GM21528 (cell line): ENCODE measurements around the gene FBXL16.

Experiments used
- ATAC-seq: cut with Tn5 transposase; IDR thresholded peaks from one replicate; pipeline ENCODE4 v1.9.1; 2021; ENCODE audit warnings: mild to moderate bottlenecking, moderate library complexity; ENCODE audit not compliant: unreplicated experiment, low FRiP score

The FBXL16 gene

DNA sequence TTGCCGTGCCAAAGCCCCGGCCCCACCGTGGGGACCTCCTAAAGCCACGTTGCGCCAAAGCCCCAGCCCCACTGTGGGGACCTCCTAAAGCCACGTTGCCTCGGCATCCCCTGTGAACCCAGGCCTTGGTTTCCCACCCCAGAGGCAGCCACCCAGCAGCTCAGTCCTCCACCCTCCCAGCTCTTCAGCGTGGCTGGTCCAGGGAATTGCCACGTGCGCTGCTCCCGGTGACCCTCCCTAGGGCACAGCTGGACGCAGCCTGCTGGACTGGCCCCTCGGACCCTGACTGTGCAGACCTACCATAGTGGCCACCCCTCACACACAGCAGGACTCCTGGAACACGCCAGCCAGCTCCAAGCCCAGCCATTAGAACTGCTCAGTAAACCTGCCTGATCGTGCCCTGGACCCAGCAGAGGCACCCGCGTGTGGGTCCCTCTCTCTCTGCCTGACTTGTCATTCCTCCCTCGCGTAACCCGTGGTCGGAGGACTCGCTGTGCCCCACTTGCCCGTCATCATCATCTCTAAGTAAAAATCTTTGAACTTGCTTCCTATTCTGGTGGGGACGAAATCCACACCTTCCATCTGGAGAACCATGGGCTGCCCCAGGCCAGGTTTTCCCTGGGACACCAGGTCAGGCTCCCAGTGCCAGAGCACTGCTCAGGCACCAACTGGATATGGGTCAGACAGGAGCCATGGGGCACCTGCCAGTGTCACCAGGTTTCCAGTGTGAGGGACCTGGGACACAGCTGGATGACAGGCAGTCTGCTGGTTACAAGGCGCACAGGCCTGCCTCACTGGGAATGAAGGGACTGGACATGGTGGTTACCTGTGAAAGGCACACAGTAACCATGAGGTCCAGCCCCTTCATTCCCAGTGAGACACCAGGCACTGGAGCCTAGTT is 29.6 kb upstream of the FBXL16 start:
- ATAC-seq, result no peak

GRCh38 chr16:734208-734980 is 28.8 kb upstream of the FBXL16 start:
- ATAC-seq, result no peak

DNA sequence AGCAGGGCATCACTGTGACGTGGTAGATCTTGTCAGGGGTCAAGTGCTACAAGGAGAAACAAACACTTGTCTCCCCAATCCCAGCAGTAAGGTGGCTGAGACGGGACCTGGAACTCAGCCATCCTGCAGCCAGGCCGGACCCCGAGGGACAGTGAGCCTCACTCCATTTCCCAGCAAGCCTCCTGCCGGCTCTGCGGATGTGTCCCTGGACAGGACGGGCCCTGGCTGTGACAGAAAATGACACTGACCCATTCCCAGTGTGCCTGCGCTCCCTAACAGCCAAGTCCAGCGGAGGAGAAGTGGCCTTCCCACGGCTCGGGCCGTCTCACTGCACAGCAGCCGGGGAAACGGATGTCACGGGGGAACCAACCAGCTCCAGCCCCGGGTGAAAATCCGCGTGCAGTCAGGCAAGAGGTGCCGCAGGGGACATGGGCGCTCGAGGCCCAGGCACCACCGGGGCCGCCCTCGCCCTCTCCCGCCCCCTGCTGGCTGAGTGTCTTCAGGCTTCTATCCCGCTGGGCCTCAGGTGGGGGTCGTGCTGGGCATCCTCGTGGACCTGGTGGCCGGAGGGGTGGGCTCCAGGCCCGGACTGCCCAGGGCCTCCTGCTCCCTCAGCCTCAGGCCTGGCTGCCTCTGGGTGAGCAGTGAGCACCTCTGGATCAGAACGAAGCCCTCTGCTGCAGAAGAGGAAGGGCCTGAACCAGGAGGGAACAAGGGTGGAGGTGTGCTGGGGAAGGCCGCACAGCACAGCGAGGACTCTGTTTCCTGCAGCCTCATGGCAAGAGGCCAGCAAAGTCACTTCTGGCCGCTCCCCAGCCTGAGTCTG is 28.0 kb upstream of the FBXL16 start:
- no peak for ATAC-seq

DNA sequence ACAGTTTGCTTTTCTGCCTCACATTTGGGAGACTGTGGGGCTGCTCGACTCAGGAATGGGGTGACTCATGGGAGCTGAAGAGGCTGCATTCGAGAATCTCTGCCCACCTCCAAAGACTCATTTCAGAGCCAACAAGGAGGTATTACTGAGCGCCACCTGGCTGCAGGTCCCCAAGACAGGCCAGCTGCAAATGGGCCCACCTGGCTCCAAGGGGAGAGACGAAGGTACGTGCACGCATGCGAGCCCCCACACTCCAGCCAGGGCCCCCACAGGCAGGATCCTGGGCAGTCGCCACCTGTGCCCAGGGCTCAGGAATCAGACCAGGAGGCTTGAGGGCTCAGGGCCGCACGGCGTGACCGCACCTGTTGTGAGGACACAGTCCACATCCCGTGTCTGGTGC is 27.3 kb upstream of the FBXL16 start:
- ATAC-seq, result no peak

GRCh38 chr16:732332-732731 is 26.7 kb upstream of the FBXL16 start:
- no peak for ATAC-seq

DNA sequence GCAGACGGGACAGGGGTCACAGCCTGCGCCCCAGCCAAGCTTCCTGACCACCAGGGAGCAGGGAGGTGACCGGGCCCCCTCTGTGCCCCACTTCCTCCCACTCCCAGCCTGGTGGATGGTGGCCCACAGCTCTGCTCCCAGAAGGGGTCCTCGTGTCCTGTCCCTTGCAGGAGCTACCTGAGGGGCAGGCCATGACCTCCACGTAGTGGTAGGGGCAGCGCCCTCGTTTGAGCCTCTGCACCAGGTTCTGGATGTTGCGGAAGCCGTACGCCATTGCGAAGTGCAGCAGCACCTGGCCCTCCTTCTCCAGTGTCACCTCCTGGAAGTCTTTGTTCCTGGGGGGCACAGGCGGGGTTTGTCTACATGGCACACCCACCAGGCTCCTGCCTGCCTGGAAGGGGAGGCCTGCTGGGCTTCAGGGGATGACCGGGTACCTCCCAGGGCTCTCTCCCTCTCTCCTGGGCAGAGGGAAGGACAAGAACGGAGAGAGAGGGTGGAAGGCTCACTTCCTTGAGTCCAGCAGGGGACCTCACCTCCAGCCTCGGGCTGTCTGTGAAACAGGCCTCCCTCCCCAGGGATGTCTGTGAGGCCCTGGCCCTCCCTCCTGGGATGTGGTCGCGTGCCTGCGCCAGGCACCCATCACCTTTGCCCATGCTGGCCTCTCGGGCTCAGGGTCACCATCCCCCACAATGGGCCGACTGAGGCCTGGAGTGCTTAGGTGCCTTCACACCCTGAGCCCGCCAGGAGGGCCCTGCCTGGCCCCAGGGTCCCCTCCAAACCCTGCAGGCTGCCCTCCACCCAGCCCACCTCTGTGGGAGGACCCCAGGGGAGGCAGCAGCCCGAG is 25.3 kb upstream of the FBXL16 start:
- ATAC-seq, result no peak

DNA sequence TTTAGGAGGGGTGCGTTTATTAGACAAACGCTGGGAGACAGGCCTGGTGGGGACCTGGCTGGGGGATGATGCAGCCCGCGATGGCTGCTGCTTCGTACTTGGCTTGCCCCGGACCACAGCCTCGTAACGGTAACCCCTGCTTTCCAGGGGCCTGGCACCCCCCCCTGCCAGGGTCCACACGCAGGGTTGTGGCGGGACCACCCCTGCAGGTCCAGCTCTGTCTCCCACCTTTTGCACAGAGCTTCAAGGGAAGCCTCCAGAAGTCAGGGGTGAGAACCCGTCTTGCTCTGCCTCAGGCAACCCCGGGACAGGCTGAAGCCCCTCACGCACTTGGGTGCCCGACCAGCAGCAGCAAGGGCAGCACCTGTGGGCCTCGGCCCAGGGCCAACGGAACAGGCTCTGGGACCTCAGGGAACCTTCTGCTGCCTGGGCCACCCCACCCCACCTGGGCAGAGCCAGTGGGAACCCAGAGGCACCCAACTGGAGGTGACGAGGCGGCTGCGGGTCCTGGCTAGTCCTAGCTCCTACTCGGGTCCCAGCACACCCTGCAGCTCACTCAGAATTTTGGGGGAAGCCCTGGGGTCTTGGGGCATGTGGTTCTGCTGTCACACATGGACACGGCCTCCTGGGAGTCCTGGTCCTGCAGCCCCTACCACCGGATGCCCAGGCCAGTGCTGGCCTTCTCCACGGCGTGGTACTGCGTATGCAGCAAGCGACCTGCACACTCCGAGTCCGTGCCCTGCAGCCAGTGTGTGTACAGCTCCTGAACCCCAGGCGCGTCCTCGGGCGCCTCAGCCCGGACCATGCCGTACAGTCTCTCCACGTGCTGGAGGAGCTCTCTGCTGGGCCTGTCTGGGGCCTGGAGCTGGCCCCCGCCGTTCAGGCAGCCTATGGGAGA is 24.4 kb upstream of the FBXL16 start:
- ATAC-seq, result no peak

DNA sequence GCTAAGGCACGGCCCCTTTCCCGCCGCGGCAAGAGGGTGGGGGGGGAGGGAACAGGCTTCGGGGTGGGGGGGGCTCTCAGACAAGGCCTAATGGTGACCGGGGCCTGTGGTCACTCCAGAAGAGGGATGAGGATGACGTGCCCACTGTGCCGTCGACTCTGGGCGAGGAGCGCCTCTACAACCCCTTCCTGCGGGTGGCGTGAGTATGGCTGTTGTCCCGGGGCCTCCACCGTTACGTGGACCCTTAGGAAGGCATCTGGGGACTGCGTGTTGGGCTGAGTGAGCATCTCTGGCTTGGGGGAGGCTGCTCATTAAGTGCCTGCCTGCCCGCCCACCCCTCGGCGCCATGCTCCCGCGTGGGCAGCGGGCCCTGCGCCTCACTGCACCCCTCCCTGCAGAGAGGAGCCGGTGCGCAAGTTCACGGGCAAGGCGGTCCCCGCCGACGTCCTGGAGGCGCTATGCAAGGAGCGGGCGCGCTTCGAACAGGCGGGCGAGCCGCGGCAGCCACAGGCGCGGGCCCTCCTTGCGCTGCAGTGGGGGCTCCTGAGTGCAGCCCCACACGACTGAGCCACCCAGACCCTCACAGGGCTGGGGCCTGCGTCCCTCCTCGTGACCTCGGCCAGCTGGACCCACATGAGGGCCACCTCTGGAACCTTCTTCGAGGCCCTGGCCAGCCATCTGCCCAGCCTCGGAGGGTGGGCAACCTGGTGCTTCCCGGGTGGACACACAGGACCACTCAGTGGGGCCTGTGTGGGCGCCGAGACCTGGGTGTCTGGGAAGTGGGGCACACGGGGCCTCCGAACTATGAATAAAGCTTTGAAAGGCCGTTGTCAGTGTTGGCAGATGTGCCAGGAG is 23.5 kb upstream of the FBXL16 start:
- ATAC-seq, result no peak

DNA sequence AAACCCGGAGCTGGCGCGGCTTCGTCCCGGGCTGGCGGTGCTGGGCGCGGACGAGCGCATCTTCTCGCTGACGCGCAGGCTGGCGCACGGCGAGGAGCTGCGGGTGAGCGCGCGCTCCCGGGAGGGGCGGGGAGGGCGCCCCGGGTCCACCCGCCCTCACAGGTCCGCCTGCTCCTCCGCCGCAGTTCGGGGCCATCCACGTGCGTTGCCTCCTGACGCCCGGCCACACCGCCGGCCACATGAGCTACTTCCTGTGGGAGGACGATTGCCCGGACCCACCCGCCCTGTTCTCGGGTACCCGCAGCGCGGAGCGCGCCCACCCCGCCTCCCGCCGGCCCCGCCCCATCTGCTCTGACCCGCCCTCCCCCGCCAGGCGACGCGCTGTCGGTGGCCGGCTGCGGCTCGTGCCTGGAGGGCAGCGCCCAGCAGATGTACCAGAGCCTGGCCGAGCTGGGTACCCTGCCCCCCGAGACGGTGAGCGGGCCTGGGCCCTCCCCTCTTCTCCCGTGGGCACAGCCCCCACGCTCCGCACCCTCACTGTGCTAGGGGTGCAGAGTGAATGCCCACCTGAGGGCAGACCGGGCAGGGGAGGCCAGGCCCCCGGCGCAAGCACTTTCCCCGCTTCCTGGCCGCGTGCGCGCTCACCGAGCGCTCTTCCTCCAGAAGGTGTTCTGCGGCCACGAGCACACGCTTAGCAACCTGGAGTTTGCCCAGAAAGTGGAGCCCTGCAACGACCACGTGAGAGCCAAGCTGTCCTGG is 22.7 kb upstream of the FBXL16 start:
- no peak for ATAC-seq

DNA sequence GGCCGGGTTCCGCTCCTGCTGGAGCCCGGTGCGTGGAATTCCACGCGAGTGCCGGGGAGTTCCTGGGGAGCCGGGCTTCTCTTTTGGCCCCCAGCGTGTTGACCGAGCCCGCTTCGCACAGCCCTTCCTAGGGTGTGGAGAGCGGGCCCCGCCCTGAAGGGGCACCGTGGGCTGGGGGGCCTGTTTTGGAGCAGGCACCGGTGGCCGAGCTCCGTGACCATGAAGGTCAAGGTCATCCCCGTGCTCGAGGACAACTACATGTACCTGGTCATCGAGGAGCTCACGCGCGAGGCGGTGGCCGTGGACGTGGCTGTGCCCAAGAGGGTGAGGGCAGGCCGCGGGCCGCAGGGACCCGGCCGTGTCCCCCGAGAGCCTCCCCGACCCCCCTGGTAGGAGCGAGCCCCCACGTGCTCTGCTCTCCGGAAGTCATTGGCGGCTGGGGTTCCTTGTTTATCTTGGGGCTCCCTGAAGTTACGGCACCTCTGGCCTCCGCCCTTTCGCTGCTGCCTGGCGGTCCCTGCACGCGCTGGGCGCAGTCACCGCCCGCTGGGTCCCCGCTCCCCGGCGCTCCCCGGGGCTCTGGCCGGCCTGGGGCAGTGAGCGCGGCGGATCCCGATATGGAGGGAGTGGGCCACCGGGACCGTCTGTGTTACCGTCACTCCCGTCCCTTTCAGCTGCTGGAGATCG is 21.8 kb upstream of the FBXL16 start:
- no peak for ATAC-seq

- no peak for ATAC-seq
Observed at GRCh38 chr16:726438-727290, 21.1 kb upstream of the FBXL16 start, which contains the start of the genes CCDC78 and HAGHL. CCDC78 (minus strand) TSS chr16:726443; CDS start chr16:726367, 76 bp downstream. HAGHL (plus strand) TSS chr16:727106; CDS start chr16:727510, 404 bp downstream.

GRCh38 chr16:726188-726437 is 20.5 kb upstream of the FBXL16 start:
- no peak for ATAC-seq

GRCh38 chr16:725463-726187 is 20.0 kb upstream of the FBXL16 start:
- ATAC-seq, result no peak

- ATAC-seq, result no peak
Observed at GRCh38 chr16:725041-725376, 19.4 kb upstream of the FBXL16 start.
